HFF-Myc (cell line): ENCODE measurements around the gene NKX1-1.

Experiments used
- DNase-seq: peaks from one replicate; pipeline ENCODE4 v3.0.0-alpha.2; 2011; ENCODE audit warnings: low read depth; ENCODE audit errors: extremely low read depth
- H3K4me3 ChIP-seq: replicated peaks from 2 replicates; pipeline ENCODE4 v1.5.1; 2011; ENCODE audit warnings: low read depth, mild to moderate bottlenecking, control low read depth, low read length
- TF ChIP-seq, protein P1 (sequence below): IDR thresholded peaks from 2 replicates; pipeline ENCODE4 v1.5.1; 2012; ENCODE audit warnings: mild to moderate bottlenecking, low read depth, low read length, control low read depth; ENCODE audit errors: missing control alignments

The NKX1-1 gene

GRCh38 chr4:1359976-1360375, 46.3 kb downstream of the NKX1-1 start:
- TF ChIP-seq, protein P1, sequence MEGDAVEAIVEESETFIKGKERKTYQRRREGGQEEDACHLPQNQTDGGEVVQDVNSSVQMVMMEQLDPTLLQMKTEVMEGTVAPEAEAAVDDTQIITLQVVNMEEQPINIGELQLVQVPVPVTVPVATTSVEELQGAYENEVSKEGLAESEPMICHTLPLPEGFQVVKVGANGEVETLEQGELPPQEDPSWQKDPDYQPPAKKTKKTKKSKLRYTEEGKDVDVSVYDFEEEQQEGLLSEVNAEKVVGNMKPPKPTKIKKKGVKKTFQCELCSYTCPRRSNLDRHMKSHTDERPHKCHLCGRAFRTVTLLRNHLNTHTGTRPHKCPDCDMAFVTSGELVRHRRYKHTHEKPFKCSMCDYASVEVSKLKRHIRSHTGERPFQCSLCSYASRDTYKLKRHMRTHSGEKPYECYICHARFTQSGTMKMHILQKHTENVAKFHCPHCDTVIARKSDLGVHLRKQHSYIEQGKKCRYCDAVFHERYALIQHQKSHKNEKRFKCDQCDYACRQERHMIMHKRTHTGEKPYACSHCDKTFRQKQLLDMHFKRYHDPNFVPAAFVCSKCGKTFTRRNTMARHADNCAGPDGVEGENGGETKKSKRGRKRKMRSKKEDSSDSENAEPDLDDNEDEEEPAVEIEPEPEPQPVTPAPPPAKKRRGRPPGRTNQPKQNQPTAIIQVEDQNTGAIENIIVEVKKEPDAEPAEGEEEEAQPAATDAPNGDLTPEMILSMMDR, result no peak
- no peak for DNase-seq
- no peak overlapping the region for H3K4me3 ChIP-seq

DNA sequence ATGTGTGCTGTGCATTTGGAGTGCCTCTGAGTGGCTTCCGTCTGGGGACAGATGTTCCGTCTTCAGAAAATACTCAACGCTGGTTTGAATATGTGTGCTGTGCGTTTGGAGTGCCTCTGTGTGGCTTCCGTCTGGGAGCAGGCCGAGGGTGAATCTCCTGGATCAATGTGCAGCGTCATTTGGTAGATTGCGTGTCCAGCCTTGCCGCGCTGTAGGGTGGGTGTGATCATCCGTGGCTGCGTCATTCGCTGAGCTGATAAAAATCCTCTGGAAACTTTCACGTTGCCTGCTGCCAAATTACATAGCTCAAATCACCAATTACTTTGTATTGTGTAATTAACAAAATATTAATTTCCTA, 47.1 kb downstream of the NKX1-1 start:
- TF ChIP-seq, protein P1, result no peak
- no peak for DNase-seq
- no peak overlapping the region for H3K4me3 ChIP-seq

DNA sequence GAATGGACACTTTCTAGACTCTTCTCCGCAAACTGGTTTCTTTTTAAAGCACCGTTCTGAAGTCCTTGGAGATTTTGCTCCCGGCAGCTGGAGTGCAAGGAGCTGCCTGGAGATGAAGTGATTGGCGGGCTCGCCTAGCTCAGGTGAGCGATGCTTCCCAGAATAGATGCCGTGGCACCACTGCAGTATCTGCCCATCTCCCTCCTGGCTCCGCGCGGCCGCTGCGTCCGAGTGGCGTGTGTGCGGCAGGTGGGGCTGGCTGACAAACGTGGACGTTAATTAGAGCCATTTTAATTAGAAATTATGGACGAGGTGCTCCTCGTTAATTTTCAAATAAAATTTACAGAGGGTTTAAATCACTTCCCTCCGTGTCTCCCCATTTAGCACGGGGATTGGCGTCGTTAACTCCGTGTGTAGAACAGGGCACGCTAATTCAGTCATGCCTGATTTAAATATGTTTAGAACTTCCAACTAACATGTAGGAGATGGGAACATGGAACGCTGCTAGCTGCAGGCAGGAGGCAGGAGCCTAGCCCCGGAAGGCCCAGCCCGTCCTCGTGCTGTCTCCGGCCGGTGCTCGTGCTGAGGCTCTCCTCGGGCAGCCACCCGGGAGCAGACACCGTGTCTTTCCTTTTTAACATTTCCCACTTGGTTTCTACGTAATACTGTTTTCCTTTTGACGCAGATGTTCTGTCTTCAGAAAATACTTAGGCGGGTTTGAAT, 47.7 kb downstream of the NKX1-1 start:
- TF ChIP-seq, protein P1, result no peak
- no peak for DNase-seq
- H3K4me3 ChIP-seq, result no peak overlapping the region

DNA sequence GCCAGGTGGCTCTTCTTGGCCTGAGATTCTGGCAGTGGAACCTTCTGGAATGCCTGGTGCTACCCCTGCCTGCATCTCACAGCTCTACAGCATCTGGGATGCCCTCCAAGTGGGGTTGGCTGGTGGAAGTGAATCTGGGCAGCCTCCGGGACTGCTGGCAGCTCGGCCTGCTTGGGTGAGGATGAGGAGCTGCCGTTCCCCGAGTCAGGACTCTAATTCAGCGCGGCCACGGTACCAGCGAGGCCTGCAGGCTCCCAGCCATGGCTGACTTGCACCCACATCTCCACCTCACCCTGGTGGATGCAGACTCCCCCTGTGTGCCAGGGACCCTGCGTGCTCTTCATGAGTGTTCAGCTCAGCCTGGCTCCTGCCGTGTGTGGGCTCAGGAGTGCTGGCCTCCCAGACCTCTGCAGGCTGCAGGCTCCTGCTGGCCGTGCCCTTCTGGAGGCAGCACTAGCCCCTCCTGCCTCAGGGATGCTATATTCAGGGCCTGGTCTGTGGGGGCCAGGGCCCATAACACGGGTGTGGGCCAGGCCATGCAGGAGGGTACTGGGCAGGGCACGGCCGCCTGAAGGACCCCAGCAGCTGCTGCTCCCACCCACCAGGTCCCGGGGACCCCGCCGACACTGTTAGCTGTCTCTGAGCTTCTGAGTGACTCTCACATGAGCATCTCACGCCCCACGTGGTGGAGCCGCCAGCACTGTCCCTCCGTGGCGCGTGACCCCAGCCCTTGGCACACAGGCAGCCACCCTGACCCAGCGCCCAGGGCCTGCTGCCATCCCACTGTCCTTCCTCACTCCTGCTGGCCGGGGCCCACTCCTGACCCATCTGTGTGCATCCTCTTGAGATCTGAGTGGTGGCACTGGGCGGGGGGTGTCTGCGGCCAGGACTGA, 48.6 kb downstream of the NKX1-1 start:
- no peak overlapping the region for H3K4me3 ChIP-seq
- TF ChIP-seq, protein P1, result no peak
- no peak for DNase-seq

DNA sequence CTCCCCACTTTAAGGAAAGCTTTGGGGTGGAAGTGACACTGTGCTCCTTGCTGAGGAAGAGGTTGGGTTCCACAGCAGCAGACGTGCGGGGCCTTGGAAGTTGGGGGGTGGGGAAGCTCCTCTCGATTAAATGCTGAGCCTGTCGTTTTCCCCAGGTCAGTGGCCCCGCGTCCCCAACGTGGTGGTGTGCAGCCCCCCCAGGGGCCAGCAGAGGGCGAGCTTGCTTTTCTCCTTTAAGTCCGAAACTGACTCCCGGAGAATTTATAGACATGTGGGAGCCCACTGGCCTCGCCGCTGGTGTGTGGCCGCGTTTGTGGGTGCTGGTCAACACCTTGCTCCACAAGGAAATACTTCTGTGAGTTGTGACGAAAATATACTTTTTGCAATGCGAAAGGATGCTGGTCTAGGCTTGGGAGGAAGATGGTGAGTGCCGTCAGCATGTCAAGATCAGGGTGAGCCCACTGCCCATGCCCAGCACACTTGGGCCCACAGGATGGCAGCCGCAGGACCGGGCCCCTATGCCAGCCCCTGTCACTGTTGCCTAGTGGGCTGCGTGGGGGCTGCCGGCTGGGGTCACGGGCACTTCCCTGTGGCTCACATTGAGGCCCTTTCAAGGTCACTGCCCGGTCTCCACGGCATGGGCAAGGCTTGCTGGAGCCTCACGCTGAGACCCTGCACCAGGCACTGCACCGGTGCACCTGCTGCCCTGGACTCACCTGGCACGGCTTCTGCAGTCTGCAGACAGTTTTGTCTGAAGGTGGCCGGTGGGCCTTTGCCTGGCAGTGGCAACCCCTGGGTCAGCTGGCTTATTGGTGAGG, 49.9 kb downstream of the NKX1-1 start:
- DNase-seq, result no peak
- H3K4me3 ChIP-seq, result no peak overlapping the region
- TF ChIP-seq, protein P1, result peak; percentile 91

DNA sequence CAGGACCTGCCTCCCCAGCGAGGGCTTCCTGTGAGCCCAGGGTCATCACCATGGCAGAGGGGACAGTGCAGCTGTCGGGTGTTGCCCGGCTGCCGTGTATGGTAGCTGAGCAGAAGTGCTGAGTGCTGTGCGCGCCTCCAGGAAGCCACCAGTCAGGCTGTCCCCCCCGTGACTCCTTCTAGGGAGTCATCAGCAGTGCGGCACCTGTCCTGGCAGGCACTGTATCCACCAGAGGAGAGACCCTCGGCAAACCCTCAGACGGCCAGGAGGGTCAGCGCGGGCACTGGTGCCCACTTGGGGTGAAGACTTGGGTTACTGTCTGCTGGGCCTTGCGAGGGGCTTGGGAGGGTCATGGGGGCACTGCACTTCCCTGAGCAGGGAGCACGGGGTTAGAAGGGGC, 50.9 kb downstream of the NKX1-1 start:
- TF ChIP-seq, protein P1, result no peak
- no peak for DNase-seq
- no peak overlapping the region for H3K4me3 ChIP-seq
